Neural cell (in vitro differentiated cells): ENCODE data around the gene NUP98. TPM values are rescaled to one million over a fixed set of nuclear protein-coding genes. Genes with fewer than 3 reads are reported as not detected.

Experiments
- H2AFZ ChIP-seq: fragments of 200-600, 300-800 bp; sonication (generic), shearing (Covaris generic); 2 replicates; pipeline ENCODE4 v1.6.0; 2014; ENCODE audit warnings: low read depth, mild to moderate bottlenecking, antibody characterized with exemption, low read length, moderate library complexity
- H3F3A ChIP-seq: fragments of 200-600 bp; shearing (Covaris generic); 2 replicates; pipeline ENCODE4 v1.6.1; 2016; ENCODE audit warnings: mild to moderate bottlenecking, moderate library complexity, mixed read lengths, antibody characterized with exemption, low read length; ENCODE audit not compliant: insufficient read depth, poor library complexity, severe bottlenecking
- H3K27ac ChIP-seq: fragments of 200-600, 300-800 bp; sonication (generic), shearing (Covaris generic); 2 replicates; pipeline ENCODE4 v1.5.1; 2014; ENCODE audit warnings: mild to moderate bottlenecking, low read length, moderate library complexity
- H3K27me3 ChIP-seq: fragments of 300-800, 200-600 bp; sonication (generic), shearing (Covaris generic); 2 replicates; pipeline ENCODE4 v1.6.0; 2014; ENCODE audit warnings: mild to moderate bottlenecking, low read depth, low read length, moderate library complexity; ENCODE audit not compliant: insufficient read depth
- H3K36me3 ChIP-seq: fragments of 300-800, 200-600 bp; sonication (generic), shearing (Covaris generic); 2 replicates; pipeline ENCODE4 v1.5.1; 2014; ENCODE audit warnings: mild to moderate bottlenecking, antibody characterized with exemption, low read length, moderate library complexity; ENCODE audit not compliant: insufficient read depth
- H3K4me2 ChIP-seq: fragments of 300-800, 200-600 bp; sonication (generic), shearing (Covaris generic); 2 replicates; pipeline ENCODE4 v1.6.0; 2014; ENCODE audit warnings: mild to moderate bottlenecking, low read length
- H3K4me3 ChIP-seq: fragments of 300-800, 200-600 bp; sonication (generic), shearing (Covaris generic); 2 replicates; pipeline ENCODE4 v1.5.1; 2014; ENCODE audit warnings: mild to moderate bottlenecking, low read length, moderate library complexity
- H3K79me2 ChIP-seq: fragments of 200-600 bp; shearing (Covaris generic); replicated peaks from 2 replicates; pipeline ENCODE4 v1.6.0; 2014; ENCODE audit warnings: mild to moderate bottlenecking, low read length, moderate library complexity; ENCODE audit not compliant: insufficient read depth
- H3K9ac ChIP-seq: fragments of 300-800, 200-600 bp; sonication (generic), shearing (Covaris generic); 2 replicates; pipeline ENCODE4 v1.6.1; 2016; ENCODE audit warnings: mild to moderate bottlenecking, low read length, mixed read lengths
- H3K9me2 ChIP-seq: fragments of 200-600 bp; shearing (Covaris generic); 2 replicates; pipeline ENCODE4 v1.6.1; 2016; ENCODE audit warnings: mild to moderate bottlenecking, low read length, mixed read lengths; ENCODE audit not compliant: insufficient read depth
- H3K9me3 ChIP-seq: fragments of 200-600, 300-800 bp; sonication (generic), shearing (Covaris generic); 2 replicates; pipeline ENCODE4 v1.6.1; 2016; ENCODE audit warnings: mild to moderate bottlenecking, mixed run types, low read length, moderate library complexity, mixed read lengths
- H4K20me1 ChIP-seq: fragments of 200-600 bp; shearing (Covaris generic); 2 replicates; pipeline ENCODE4 v1.6.1; 2016; ENCODE audit warnings: mild to moderate bottlenecking, mixed run types; ENCODE audit not compliant: insufficient read depth
- CTCF ChIP-seq: fragments of 450-650 bp; IDR thresholded peaks from 2 replicates; pipeline ENCODE4 v1.5.1; 2014; ENCODE audit warnings: antibody characterized with exemption, mild to moderate bottlenecking, moderate library complexity; ENCODE audit not compliant: poor library complexity, severe bottlenecking
- EP300 ChIP-seq: fragments of 450-650 bp; conservative IDR thresholded peaks from 2 replicates; pipeline ENCODE4 v1.6.1; 2014; ENCODE audit warnings: antibody characterized with exemption, mild to moderate bottlenecking, moderate library complexity; ENCODE audit not compliant: poor library complexity, severe bottlenecking
- EZH2 ChIP-seq: fragments of 200-600, 300-800 bp; shearing (Covaris generic), sonication (generic); IDR thresholded peaks from 2 replicates; pipeline ENCODE4 v1.6.1; 2014; ENCODE audit warnings: antibody characterized with exemption, low read length, borderline replicate concordance, mild to moderate bottlenecking; ENCODE audit not compliant: insufficient read depth, poor library complexity, severe bottlenecking
- MXI1 ChIP-seq: fragments of 450-650 bp; conservative IDR thresholded peaks from 2 replicates; pipeline ENCODE4 v1.6.1; 2014; ENCODE audit warnings: antibody characterized with exemption, mild to moderate bottlenecking; ENCODE audit not compliant: poor library complexity, severe bottlenecking
- POLR2AphosphoS5 ChIP-seq: IDR thresholded peaks from 2 replicates; pipeline ENCODE4 v1.6.1; 2012
- RAD21 ChIP-seq: fragments of 450-650 bp; conservative IDR thresholded peaks from 2 replicates; pipeline ENCODE4 v1.6.1; 2014; ENCODE audit warnings: antibody characterized with exemption, mild to moderate bottlenecking, moderate library complexity
- REST ChIP-seq: IDR thresholded peaks from 2 replicates; pipeline ENCODE4 v1.6.1; 2012; ENCODE audit warnings: borderline replicate concordance
- SMC3 ChIP-seq: fragments of 450-650 bp; conservative IDR thresholded peaks from 2 replicates; pipeline ENCODE4 v1.6.1; 2014; ENCODE audit warnings: antibody characterized with exemption, mild to moderate bottlenecking, moderate library complexity; ENCODE audit not compliant: poor library complexity
- TAF1 ChIP-seq: IDR thresholded peaks from 2 replicates; pipeline ENCODE4 v1.6.1; 2012; ENCODE audit warnings: low read depth
- polyA plus RNA-seq: library from polyadenylated mRNA; depleted of rRNA; stranded (reverse); fragments of >200 nt; gene quantifications from 2 replicates; pipeline ENCODE4 v1.2.3, GENCODE V29; 2014

The NUP98 gene
- polyA plus RNA-seq, 1 donor from 2014 or later: 28.9 TPM

- Histone ChIP-seq H3K4me3 (no peak overlapping the region), H3K9me3 (no peaks in the 10 kb centered on the region), H3K9me2 (no peaks in the 10 kb centered on the region), H3K9ac (no peak overlapping the region), H4K20me1 (no peaks in the 10 kb centered on the region), H3K4me2 (no peak overlapping the region), H3F3A (no peaks in the 10 kb centered on the region), H3K27me3 (no peaks in the 10 kb centered on the region), H3K79me2 (peaks cover under 1% of the 10 kb centered on the region), H3K36me3 (peaks cover 6% of the 10 kb centered on the region), H3K27ac (no peak overlapping the region), H2AFZ (no peak overlapping the region)
- TF ChIP-seq MXI1 (no peak), POLR2AphosphoS5 (no peak), EZH2 (no peak), TAF1 (no peak), RAD21 (no peak), EP300 (no peak), SMC3 (no peak)
These were observed 21.5 kb downstream of the NUP98 start for GRCh38 chr11:3775736-3776406.

- Histone ChIP-seq H3K9me3 (no peaks in the 10 kb centered on the region), H3K4me3 (no peak overlapping the region), H3K36me3 (peaks cover 6% of the 10 kb centered on the region), H3F3A (no peaks in the 10 kb centered on the region), H3K27ac (no peak overlapping the region), H2AFZ (no peak overlapping the region), H3K9ac (no peak overlapping the region), H3K79me2 (no peaks in the 10 kb centered on the region), H3K4me2 (no peak overlapping the region), H4K20me1 (no peaks in the 10 kb centered on the region), H3K27me3 (no peaks in the 10 kb centered on the region), H3K9me2 (no peaks in the 10 kb centered on the region)
- TF ChIP-seq EP300 (no peak), MXI1 (no peak), CTCF (no peak), TAF1 (no peak), EZH2 (no peak), POLR2AphosphoS5 (no peak), REST (no peak), RAD21 (no peak), SMC3 (no peak)
These were observed 24.2 kb downstream of the NUP98 start for GRCh38 chr11:3773180-3773579.
